Activated CD8-positive, alpha-beta T cell treated with anti-CD3 and anti-CD28 coated beads, Interleukin-2, amount 10 ng/mL, durations not matched to agents 7 days and 5 days (primary cell): ENCODE measurements around the gene MAD1L1. TPM values are rescaled to one million over a fixed set of nuclear protein-coding genes. Genes with fewer than 3 reads are reported as not detected.
"Not testable (repeated sequence)": the region's sequence is repeated elsewhere in the genome, so short reads cannot be mapped to it uniquely, and the experiment has no call there.

ENCODE experiments used
- ATAC-seq: fragments of 150-1000 bp; cut with Tn5 transposase; one replicate; pipeline ENCODE4 v1.10.0; 2021; ENCODE audit warnings: moderate library complexity
- CTCF ChIA-PET: fragments of 350-600 bp; sonication (Branson Sonifier 250); formaldehyde crosslinking; loops from one replicate; lab custom pipeline; 2021; ENCODE audit warnings: antibody characterized with exemption; lab: Charles Lee
- POLR2A ChIA-PET: fragments of 350-600 bp; sonication (Branson Sonifier 250); formaldehyde crosslinking; loops from one replicate; lab custom pipeline; 2021; ENCODE audit warnings: antibody characterized with exemption; lab: Charles Lee
- DNase-seq: peaks from one replicate; pipeline ENCODE4 v3.0.0-alpha.2; 2020
- H3K27ac Mint-ChIP-seq: one replicate; pipeline ENCODE4 v1.8.0; 2021; ENCODE audit warnings: mild to moderate bottlenecking, mixed read lengths
- H3K27me3 Mint-ChIP-seq: one replicate; pipeline ENCODE4 v1.8.0; 2021; ENCODE audit warnings: low read depth, mixed read lengths
- H3K36me3 Mint-ChIP-seq: one replicate; pipeline ENCODE4 v1.8.0; 2021; ENCODE audit warnings: low read depth, mixed read lengths
- H3K4me1 Mint-ChIP-seq: one replicate; pipeline ENCODE4 v1.8.0; 2021; ENCODE audit warnings: low read depth, mixed read lengths
- H3K4me3 Mint-ChIP-seq: one replicate; pipeline ENCODE4 v1.8.0; 2021; ENCODE audit warnings: mild to moderate bottlenecking, mixed read lengths
- H3K9me3 Mint-ChIP-seq: one replicate; pipeline ENCODE4 v1.8.0; 2022; ENCODE audit warnings: mixed read lengths; ENCODE audit not compliant: insufficient read depth
- total RNA-seq, 2 experiments: library from RNA; stranded (reverse); gene quantifications; one replicate each; pipeline ENCODE4 v1.2.3, GENCODE V29; 2021

Gene MAD1L1
- total RNA-seq, 2 experiments from 2014 or later: 79.8 to 82.7 TPM

GRCh38 chr7:2040201-2040892 is 192.4 kb downstream of the MAD1L1 start:
- Mint-ChIP-seq H3K4me1 (peaks cover 50% of the 10 kb centered on the region), H3K9me3 (no peaks in the 10 kb centered on the region), H3K4me3 (no peak overlapping the region), H3K27ac (no peak overlapping the region), H3K27me3 (no peaks in the 10 kb centered on the region), H3K36me3 (peaks cover 20% of the 10 kb centered on the region)
- CTCF ChIA-PET: interaction anchor here (1.4 to 2.9 kb wide), 2 partner anchors 9 to 59 kb away, joined by 4 to 7 read pairs; no protein-coding TSS in a partner anchor
- ATAC-seq (no peak), DNase-seq (no peak)
- POLR2A ChIA-PET: no interaction called here

DNA sequence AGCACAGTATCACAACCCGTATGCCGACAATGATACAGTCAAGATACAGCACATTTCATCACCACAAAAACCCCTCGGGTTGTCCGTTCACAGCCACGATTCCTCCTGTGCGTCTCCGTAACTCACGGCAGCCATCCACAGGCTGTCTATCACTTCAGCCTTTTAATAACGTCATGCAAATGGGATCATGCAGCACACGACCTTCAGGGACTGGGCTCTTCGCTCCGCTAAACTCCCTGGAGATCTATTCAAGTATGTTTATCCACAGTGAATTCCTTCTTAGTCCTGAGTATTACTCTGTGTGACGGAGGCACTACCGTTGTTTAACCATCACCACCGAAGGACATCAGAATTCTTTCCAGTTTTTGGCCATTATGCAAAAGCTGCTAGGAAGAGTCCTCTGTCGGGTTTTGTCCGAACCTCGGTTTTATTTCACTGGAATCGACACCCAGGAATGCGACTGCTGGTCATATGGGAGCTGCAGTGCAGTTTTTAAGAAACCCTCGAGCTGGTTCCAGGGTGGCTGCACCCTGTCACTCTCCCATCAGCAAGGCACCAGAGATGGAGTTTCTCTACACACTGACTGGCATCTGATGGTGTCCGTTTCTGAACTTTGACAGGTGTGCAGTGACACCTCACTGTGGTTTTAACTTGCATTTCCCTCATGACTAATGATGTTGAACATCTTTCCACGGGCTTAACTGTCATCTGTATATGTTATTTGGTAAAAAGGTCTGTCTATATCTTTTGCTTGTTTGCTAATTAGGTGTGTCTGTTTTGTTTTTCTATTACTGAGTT is 193.6 kb downstream of the MAD1L1 start:
- Mint-ChIP-seq H3K4me3 (peak overlapping the region; percentile 19), H3K36me3 (peaks cover 20% of the 10 kb centered on the region), H3K4me1 (peaks cover 50% of the 10 kb centered on the region), H3K9me3 (no peaks in the 10 kb centered on the region), H3K27me3 (no peaks in the 10 kb centered on the region), H3K27ac (no peak overlapping the region)
- DNase-seq: no peak
- ChIA-PET CTCF (interaction anchor here (1.1 to 2.9 kb wide), 6 partner anchors 8 to 308 kb away, joined by 3 to 7 read pairs (median 4); no protein-coding TSS in a partner anchor), POLR2A (interaction anchor here (0.9 kb wide), 1 partner anchor 469 kb away, joined by 3 read pairs; no protein-coding TSS in a partner anchor)
- no peak for ATAC-seq

- Mint-ChIP-seq H3K27ac (peak overlapping the region; percentile 80), H3K4me1 (peaks cover 50% of the 10 kb centered on the region), H3K4me3 (peak overlapping the region; percentile 74), H3K36me3 (peaks cover 16% of the 10 kb centered on the region), H3K9me3 (no peaks in the 10 kb centered on the region), H3K27me3 (no peaks in the 10 kb centered on the region)
- CTCF ChIA-PET: interaction anchor here (1.1 to 2.9 kb wide), 5 partner anchors 12 to 309 kb away, joined by 3 to 7 read pairs (median 4); no protein-coding TSS in a partner anchor
- POLR2A ChIA-PET: interaction anchor here (0.7 to 1.7 kb wide), 3 partner anchors 25 to 98 kb away, joined by 3 to 4 read pairs (median 3); no protein-coding TSS in a partner anchor
- peak; percentile 44 for DNase-seq
- peak; percentile 74 for ATAC-seq
Observed at GRCh38 chr7:2037808-2038522, 194.8 kb downstream of the MAD1L1 start.

GRCh38 chr7:2037301-2037807 is 195.4 kb downstream of the MAD1L1 start:
- H3K36me3 Mint-ChIP-seq: peaks cover 14% of the 10 kb centered on the region
- no peaks in the 10 kb centered on the region for H3K9me3 Mint-ChIP-seq
- DNase-seq (peak; percentile 74), ATAC-seq (peak; percentile 77)
- H3K27me3 Mint-ChIP-seq: no peaks in the 10 kb centered on the region
- H3K4me1 Mint-ChIP-seq: peaks cover 50% of the 10 kb centered on the region
- ChIA-PET POLR2A (interaction anchor here (0.7 to 1.7 kb wide), 3 partner anchors 25 to 97 kb away, joined by 3 to 4 read pairs (median 3); no protein-coding TSS in a partner anchor), CTCF (interaction anchor here (1.2 to 2.9 kb wide), 3 partner anchors 62 to 311 kb away, joined by 4 to 7 read pairs (median 4); no protein-coding TSS in a partner anchor)
- H3K27ac Mint-ChIP-seq: peak overlapping the region; percentile 80
- H3K4me3 Mint-ChIP-seq: peak overlapping the region; percentile 74

DNA sequence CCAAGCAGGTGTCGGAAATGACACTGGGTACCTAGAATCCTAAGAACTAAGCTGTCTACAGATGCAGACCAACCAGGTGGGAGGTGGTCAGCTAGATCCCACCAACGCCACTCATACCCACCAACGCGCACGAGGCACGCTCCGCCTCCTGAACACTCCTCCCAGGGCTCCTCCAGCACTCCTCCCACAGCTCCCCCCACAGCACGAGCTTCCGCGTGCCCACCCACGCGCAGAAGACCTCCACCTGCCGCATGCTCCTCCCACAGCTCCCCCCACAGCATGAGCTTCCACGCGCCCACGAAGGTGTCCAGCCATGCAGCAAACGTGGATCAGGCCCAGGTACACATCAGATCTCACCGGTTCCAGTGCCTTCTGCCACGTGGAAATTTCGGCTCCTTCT is 196.0 kb downstream of the MAD1L1 start:
- no peak overlapping the region for H3K27ac Mint-ChIP-seq
- no peak overlapping the region for H3K4me3 Mint-ChIP-seq
- no peaks in the 10 kb centered on the region for H3K27me3 Mint-ChIP-seq
- H3K4me1 Mint-ChIP-seq: peaks cover 52% of the 10 kb centered on the region
- ATAC-seq: no peak
- no peak for DNase-seq
- CTCF ChIA-PET: interaction anchor here (1.2 kb wide), 2 partner anchors 63 to 311 kb away, joined by 3 to 4 read pairs; no protein-coding TSS in a partner anchor
- no peaks in the 10 kb centered on the region for H3K9me3 Mint-ChIP-seq
- H3K36me3 Mint-ChIP-seq: peaks cover 8% of the 10 kb centered on the region
- POLR2A ChIA-PET: interaction anchor here (1.7 kb wide), 1 partner anchor 97 kb away, joined by 4 read pairs; no protein-coding TSS in a partner anchor

GRCh38 chr7:2036201-2036600 is 196.5 kb downstream of the MAD1L1 start:
- peaks cover 54% of the 10 kb centered on the region for H3K4me1 Mint-ChIP-seq
- CTCF ChIA-PET: interaction anchor here (1.2 kb wide), 2 partner anchors 63 to 312 kb away, joined by 3 to 4 read pairs; no protein-coding TSS in a partner anchor
- H3K36me3 Mint-ChIP-seq, DNase-seq, H3K9me3 Mint-ChIP-seq, H3K27me3 Mint-ChIP-seq, H3K27ac Mint-ChIP-seq, ATAC-seq, POLR2A ChIA-PET, H3K4me3 Mint-ChIP-seq: not testable (repeated sequence)

DNA sequence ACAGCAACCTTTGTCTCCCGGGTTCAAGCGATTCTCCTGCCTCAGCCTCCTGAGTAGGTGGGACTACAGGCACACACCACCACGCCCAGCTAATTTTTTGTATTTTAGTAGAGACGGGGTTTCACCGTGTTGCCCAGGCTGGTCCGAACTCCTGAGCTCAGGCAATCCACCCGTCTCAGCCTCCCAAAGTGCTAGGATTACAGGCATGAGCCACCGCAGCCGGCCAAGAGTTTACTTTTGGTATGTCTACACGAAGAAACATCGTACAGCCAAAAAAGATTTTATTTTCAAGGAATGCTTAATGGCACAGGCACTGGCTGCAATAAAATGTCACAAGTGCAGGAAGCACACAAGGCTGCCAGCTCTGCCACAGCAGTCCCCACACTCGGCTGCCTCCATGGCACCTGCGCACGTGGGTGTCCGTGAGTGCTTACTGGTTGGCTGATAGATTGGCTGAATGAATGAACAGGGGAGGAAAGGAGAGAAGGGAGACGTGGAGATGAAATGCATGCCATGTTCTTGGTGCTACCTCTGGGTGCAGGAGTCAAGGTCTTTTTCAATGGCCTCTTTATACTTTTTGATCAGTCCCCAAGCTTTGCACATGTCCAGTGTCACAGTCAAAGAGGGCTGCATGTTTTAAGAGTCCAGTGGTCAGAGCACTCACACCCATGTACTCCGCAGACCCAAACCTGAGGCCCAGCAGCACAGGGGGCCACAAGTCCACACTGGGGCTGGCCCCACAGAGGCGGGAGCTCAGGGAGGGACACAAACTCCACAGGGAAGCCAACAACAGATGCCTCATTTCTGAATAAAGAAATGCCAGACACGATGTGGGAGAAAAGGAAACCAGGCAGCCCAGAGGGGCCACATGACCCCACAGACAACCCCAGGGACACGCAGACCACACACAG is 198.2 kb downstream of the MAD1L1 start:
- Mint-ChIP-seq H3K36me3 (peaks cover 11% of the 10 kb centered on the region), H3K4me3 (no peak overlapping the region), H3K4me1 (peaks cover 45% of the 10 kb centered on the region), H3K27ac (no peak overlapping the region), H3K9me3 (peaks cover 4% of the 10 kb centered on the region), H3K27me3 (no peaks in the 10 kb centered on the region)
- DNase-seq (no peak), ATAC-seq (no peak)
- POLR2A ChIA-PET: no interaction called here
- CTCF ChIA-PET: no interaction called here

DNA sequence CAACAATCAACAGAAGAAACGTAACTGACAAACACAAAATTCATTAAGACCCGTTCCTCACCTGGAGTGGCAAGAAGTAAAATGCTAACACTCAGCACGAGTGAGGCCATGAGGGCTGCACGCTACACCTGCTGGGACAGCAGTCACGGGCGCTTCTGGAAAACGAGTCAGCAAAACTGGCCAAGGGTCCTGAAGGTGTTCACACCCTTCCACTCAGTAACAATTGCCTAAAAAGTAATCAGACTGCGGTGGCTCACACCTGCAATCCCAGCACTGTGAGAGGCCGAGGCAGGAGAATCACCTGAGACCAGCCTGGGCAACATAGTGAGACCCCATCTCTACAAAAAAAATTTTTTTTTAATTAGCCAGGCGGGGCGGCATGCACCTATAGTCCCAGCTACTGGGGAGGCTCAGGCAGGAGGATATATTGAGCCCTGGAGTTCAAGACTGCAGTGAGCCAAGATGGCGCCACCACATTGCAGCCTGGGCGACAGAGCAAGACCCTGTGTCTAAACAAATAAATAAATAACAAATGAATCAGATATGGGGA is 199.1 kb downstream of the MAD1L1 start:
- ATAC-seq (no peak), DNase-seq (no peak)
- H3K36me3 Mint-ChIP-seq: peaks cover 17% of the 10 kb centered on the region
- H3K9me3 Mint-ChIP-seq: peaks cover 13% of the 10 kb centered on the region
- CTCF ChIA-PET: no interaction called here
- H3K4me1 Mint-ChIP-seq: peaks cover 36% of the 10 kb centered on the region
- H3K27me3 Mint-ChIP-seq: no peaks in the 10 kb centered on the region
- POLR2A ChIA-PET: no interaction called here
- H3K27ac Mint-ChIP-seq: no peak overlapping the region
- no peak overlapping the region for H3K4me3 Mint-ChIP-seq

- no peak overlapping the region for H3K4me3 Mint-ChIP-seq
- peaks cover 30% of the 10 kb centered on the region for H3K4me1 Mint-ChIP-seq
- ChIA-PET CTCF (no interaction called here), POLR2A (no interaction called here)
- H3K27me3 Mint-ChIP-seq: no peaks in the 10 kb centered on the region
- H3K27ac Mint-ChIP-seq: no peak overlapping the region
- no peak for ATAC-seq
- DNase-seq: no peak
- H3K36me3 Mint-ChIP-seq: peaks cover 18% of the 10 kb centered on the region
- H3K9me3 Mint-ChIP-seq: peaks cover 17% of the 10 kb centered on the region
Observed at GRCh38 chr7:2032876-2033407, 199.8 kb downstream of the MAD1L1 start.
